OCI-LY7 (cell line): ENCODE data around the gene TAMALIN. TPM values are rescaled to one million over a fixed set of nuclear protein-coding genes. Genes with fewer than 3 reads are reported as not detected.
"Not testable (repeated sequence)": the region's sequence is repeated elsewhere in the genome, so short reads cannot be mapped to it uniquely, and the experiment has no call there.

Experiments used
- BruUV-seq: library from RNA; stranded (reverse); fragments of 400-500 nt; replicated peaks from 2 replicates; lab custom pipeline; 2021; lab: Mats Ljungman, UMichigan
- CTCF ChIA-PET: fragments of 300-600 bp; sonication (Branson Sonifier 250); formaldehyde crosslinking; loops from one replicate; lab custom pipeline; 2022; ENCODE audit warnings: antibody characterized with exemption; ENCODE audit not compliant: unreplicated experiment; lab: Charles Lee
- POLR2A ChIA-PET: fragments of 300-600 bp; sonication (Branson Sonifier 250); formaldehyde crosslinking; loops from one replicate; lab custom pipeline; 2022; ENCODE audit warnings: antibody characterized with exemption; lab: Charles Lee
- DNase-seq: peaks from one replicate; pipeline ENCODE4 v3.0.0-alpha.2; 2015; ENCODE audit warnings: low spot score
- H2AFZ ChIP-seq: fragments of 200-600 bp; sonication (generic), shearing (Covaris generic); 2 replicates; pipeline ENCODE4 v1.6.1; 2014; ENCODE audit warnings: mild to moderate bottlenecking, antibody characterized with exemption, low read length, moderate library complexity
- H3K27ac ChIP-seq: fragments of 200-600 bp; sonication (generic); 2 replicates; pipeline ENCODE4 v1.5.1; 2014; ENCODE audit warnings: mixed run types, low read depth, mild to moderate bottlenecking, moderate library complexity, low read length, inconsistent platforms; ENCODE audit not compliant: poor library complexity, severe bottlenecking
- H3K36me3 ChIP-seq: fragments of 200-600 bp; sonication (generic); 2 replicates; pipeline ENCODE4 v1.6.1; 2014; ENCODE audit warnings: mild to moderate bottlenecking, antibody characterized with exemption, low read length, moderate library complexity, mixed read lengths; ENCODE audit not compliant: insufficient read depth
- H3K4me1 ChIP-seq: fragments of 200-600 bp; sonication (generic); 2 replicates; pipeline ENCODE4 v1.5.1; 2014; ENCODE audit warnings: mild to moderate bottlenecking, low read length; ENCODE audit not compliant: insufficient read depth, poor library complexity, severe bottlenecking
- H3K4me2 ChIP-seq: fragments of 200-600 bp; sonication (generic); 2 replicates; pipeline ENCODE4 v1.6.1; 2014; ENCODE audit warnings: mild to moderate bottlenecking, low read length
- H3K4me3 ChIP-seq: fragments of 200-600 bp; sonication (generic); 2 replicates; pipeline ENCODE4 v1.5.1; 2014; ENCODE audit warnings: mild to moderate bottlenecking, low read depth, low read length; ENCODE audit not compliant: poor library complexity, severe bottlenecking
- H3K79me2 ChIP-seq: fragments of 200-600 bp; sonication (generic); 2 replicates; pipeline ENCODE4 v1.6.1; 2016; ENCODE audit warnings: low read depth, mild to moderate bottlenecking, low read length, moderate library complexity, mixed read lengths; ENCODE audit not compliant: insufficient read depth
- H3K9me2 ChIP-seq: fragments of 200-600 bp; sonication (generic); 2 replicates; pipeline ENCODE4 v1.6.1; 2016; ENCODE audit warnings: mild to moderate bottlenecking, low read length, mixed read lengths; ENCODE audit not compliant: insufficient read depth
- H3K9me3 ChIP-seq: fragments of 200-600 bp; sonication (generic); 2 replicates; pipeline ENCODE4 v1.6.1; 2014; ENCODE audit warnings: mild to moderate bottlenecking, mixed run types, low read length, mixed read lengths
- H4K20me1 ChIP-seq: fragments of 200-600 bp; sonication (generic); 2 replicates; pipeline ENCODE4 v1.6.1; 2014; ENCODE audit warnings: mild to moderate bottlenecking, antibody characterized with exemption, low read length, moderate library complexity, mixed read lengths; ENCODE audit not compliant: insufficient read depth
- EZH2phosphoT487 ChIP-seq: fragments of 200-600 bp; sonication (generic); IDR thresholded peaks from 2 replicates; pipeline ENCODE4 v1.6.1; 2018; ENCODE audit warnings: low read depth, borderline replicate concordance, mild to moderate bottlenecking, mixed run types, antibody characterized with exemption, low read length, moderate library complexity, mixed read lengths
- intact Hi-C: fragments of 100-400 bp; cut with micrococcal nuclease; formaldehyde crosslinking; loops from one replicate; pipeline ENCODE4 v1.10.0; 2022; ENCODE audit not compliant: unreplicated experiment
- total RNA-seq, 2 experiments: library from RNA; depleted of rRNA in 1 of 2; stranded (reverse); fragments of >200 nt in 1 of 2; shearing (Covaris generic) in 1 of 2; gene quantifications; 2 replicates each; pipeline ENCODE4 v1.2.3, GENCODE V29; 2014 to 2022
- TF ChIP-seq, protein P1 (sequence below): fragments of 200-600 bp; sonication (generic); conservative IDR thresholded peaks from 2 replicates; pipeline ENCODE4 v1.5.1; 2014; ENCODE audit warnings: mild to moderate bottlenecking, antibody characterized with exemption, low read length, moderate library complexity, mixed read lengths

TAMALIN gene
- total RNA-seq, 2 experiments from 2014 or later, result 0.66 to 1.3 TPM

GRCh38 chr12:51976376-51977160 is 30.2 kb upstream of the TAMALIN start:
- Histone ChIP-seq H4K20me1 (0 out of 2 replicates have a peak, but pooled peaks cover 9% of the 10 kb centered on the region), H3K27ac (no peak overlapping the region), H3K4me1 (peaks cover 18% of the 10 kb centered on the region), H3K4me3 (no peak overlapping the region), H3K9me2 (no peaks in the 10 kb centered on the region), H3K9me3 (no peaks in the 10 kb centered on the region), H2AFZ (no peak overlapping the region), H3K4me2 (no peak overlapping the region), H3K36me3 (no peaks in the 10 kb centered on the region), H3K79me2 (no peaks in the 10 kb centered on the region)
- TF ChIP-seq, protein P1, sequence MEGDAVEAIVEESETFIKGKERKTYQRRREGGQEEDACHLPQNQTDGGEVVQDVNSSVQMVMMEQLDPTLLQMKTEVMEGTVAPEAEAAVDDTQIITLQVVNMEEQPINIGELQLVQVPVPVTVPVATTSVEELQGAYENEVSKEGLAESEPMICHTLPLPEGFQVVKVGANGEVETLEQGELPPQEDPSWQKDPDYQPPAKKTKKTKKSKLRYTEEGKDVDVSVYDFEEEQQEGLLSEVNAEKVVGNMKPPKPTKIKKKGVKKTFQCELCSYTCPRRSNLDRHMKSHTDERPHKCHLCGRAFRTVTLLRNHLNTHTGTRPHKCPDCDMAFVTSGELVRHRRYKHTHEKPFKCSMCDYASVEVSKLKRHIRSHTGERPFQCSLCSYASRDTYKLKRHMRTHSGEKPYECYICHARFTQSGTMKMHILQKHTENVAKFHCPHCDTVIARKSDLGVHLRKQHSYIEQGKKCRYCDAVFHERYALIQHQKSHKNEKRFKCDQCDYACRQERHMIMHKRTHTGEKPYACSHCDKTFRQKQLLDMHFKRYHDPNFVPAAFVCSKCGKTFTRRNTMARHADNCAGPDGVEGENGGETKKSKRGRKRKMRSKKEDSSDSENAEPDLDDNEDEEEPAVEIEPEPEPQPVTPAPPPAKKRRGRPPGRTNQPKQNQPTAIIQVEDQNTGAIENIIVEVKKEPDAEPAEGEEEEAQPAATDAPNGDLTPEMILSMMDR, result no peak
- TF ChIP-seq EZH2phosphoT487, result no peak
- CTCF ChIA-PET, result no interaction called here
- no TSS peak for BruUV-seq
- POLR2A ChIA-PET, result interaction anchor here (0.6 kb wide), 1 partner anchor 14 kb away, joined by 3 read pairs; no protein-coding TSS in a partner anchor
- intact Hi-C loops, result no loop called here
- no peak for DNase-seq

DNA sequence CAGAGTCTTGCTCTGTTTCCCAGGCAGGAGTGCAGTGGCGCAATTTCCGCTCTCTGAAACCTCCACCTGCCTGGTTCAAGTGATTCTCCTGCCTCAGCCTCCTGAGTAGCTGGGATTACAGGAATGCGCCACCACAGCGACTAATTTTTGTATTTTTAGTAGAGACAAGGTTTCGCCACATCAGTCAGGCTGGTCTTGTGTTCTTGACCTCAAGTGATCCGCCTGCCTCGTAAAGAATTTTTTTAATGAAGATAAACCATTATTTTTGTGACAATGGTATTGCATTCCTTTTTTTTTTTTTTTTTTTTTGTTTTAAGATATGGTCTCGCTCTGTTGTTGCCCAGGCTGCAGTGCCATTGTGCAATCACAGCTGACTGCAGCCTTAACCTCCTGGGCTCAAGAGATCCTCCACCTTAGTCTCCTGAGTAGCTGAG is 29.4 kb upstream of the TAMALIN start:
- TF ChIP-seq, protein P1, result no peak
- TF ChIP-seq EZH2phosphoT487, result no peak
- POLR2A ChIA-PET, result interaction anchor here (0.6 kb wide), 1 partner anchor 38 kb away, joined by 4 read pairs; no protein-coding TSS in a partner anchor
- Histone ChIP-seq H3K4me1 (peaks cover 11% of the 10 kb centered on the region), H3K36me3 (no peaks in the 10 kb centered on the region), H3K4me2 (no peak overlapping the region), H3K9me2 (no peaks in the 10 kb centered on the region), H3K79me2 (no peaks in the 10 kb centered on the region), H3K27ac (no peak overlapping the region), H2AFZ (no peak overlapping the region), H3K4me3 (no peak overlapping the region), H3K9me3 (no peaks in the 10 kb centered on the region), H4K20me1 (0 out of 2 replicates have a peak, but pooled peaks cover 8% of the 10 kb centered on the region)
- BruUV-seq, result no TSS peak
- DNase-seq, result no peak
- intact Hi-C loops, result no loop called here
- CTCF ChIA-PET, result no interaction called here

- intact Hi-C loops, POLR2A ChIA-PET, H3K4me3 ChIP-seq, H3K9me2 ChIP-seq, H3K4me1 ChIP-seq, H3K36me3 ChIP-seq, H4K20me1 ChIP-seq, H3K9me3 ChIP-seq, CTCF ChIA-PET, DNase-seq, H2AFZ ChIP-seq, H3K27ac ChIP-seq, H3K4me2 ChIP-seq, H3K79me2 ChIP-seq, BruUV-seq: not testable (repeated sequence)
These were observed 27.4 kb upstream of the TAMALIN start for GRCh38 chr12:51979306-51979705.
